ENCODE data around the gene TLCD1.

Gene TLCD1

DNA sequence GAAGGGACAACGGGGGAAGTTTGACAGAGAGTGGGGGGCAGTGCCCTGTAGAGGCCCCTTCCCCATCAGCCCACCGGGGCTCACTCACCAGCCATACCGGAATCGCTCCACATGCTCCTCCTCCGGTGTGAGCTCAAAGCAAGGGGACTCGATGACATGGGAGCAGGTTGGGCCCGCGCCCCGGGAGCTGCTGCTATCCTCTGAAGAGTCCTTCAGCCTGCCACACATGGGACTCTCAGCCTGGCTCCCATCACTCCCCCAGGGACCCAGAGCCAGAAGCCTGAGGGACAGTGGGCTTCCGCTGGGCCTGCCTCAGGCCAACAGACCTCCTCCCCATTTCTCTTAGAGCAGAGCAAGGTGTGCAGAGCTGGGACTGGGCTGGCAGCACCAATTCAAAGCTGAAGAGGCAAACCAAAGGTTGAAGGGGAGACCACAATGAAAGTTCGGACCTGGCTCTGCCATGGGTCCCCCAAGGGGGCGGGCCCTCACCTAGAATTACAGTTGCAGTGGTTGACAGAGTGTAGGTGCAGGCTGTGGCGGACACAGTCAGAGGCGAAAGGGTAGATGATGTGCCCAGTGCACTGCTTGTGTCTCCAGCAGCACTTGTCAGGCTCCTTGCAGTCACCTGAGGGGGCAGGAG is 21.7 kb downstream of the TLCD1 start:
- Histone ChIP-seq H3K27me3 (replicated peaks; ENCODE audit: control insufficient read depth, insufficient read depth, low read length) (no peaks in the 10 kb centered on the region), H3K4me1 (ENCODE audit: control insufficient read depth, insufficient read depth, low read length) (peaks cover 11% of the 10 kb centered on the region), H3K36me3 (ENCODE audit: control insufficient read depth, insufficient read depth, low read length, severe bottlenecking) (peaks cover 56% of the 10 kb centered on the region), H3K4me3 (ENCODE audit: low read length) (no peak overlapping the region), H3K9ac (ENCODE audit: low read length) (no peak overlapping the region), H3K9me3 (ENCODE audit: control insufficient read depth, low read length) (no peaks in the 10 kb centered on the region)
- DNase-seq (ENCODE audit: low read depth): no peak

GRCh38 chr17:28703552-28704218 is 22.3 kb downstream of the TLCD1 start:
- no peak for DNase-seq (ENCODE audit: low read depth)
- Histone ChIP-seq H3K4me3 (ENCODE audit: low read length) (no peak overlapping the region), H3K4me1 (ENCODE audit: control insufficient read depth, insufficient read depth, low read length) (peaks cover 11% of the 10 kb centered on the region), H3K9ac (ENCODE audit: low read length) (no peak overlapping the region), H3K9me3 (ENCODE audit: control insufficient read depth, low read length) (no peaks in the 10 kb centered on the region), H3K27me3 (replicated peaks; ENCODE audit: control insufficient read depth, insufficient read depth, low read length) (no peaks in the 10 kb centered on the region), H3K36me3 (ENCODE audit: control insufficient read depth, insufficient read depth, low read length, severe bottlenecking) (peaks cover 62% of the 10 kb centered on the region)

DNA sequence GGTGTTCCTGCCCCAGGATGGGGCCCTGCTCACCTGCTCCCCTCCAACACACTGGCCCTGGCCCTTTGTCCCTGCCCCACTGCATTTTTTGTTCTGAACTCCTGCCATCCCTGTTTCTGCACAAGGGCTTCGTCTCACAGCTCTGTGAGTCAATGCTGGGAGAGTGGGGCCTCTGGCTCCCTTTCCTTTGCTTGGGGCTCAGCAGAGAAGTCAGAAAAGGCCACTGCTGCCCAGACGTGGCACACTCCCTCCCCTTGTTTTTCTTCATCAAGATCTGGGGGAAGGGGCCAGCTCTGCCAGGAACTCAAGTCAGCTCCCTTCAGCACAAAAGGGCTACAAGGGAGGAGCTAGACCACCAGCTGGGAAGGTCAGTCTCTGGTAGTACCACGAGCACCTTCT is 23.3 kb downstream of the TLCD1 start:
- H3K4me3 ChIP-seq (ENCODE audit: low read length): no peak overlapping the region
- DNase-seq (ENCODE audit: low read depth): no peak
- H3K36me3 ChIP-seq (ENCODE audit: control insufficient read depth, insufficient read depth, low read length, severe bottlenecking): peaks cover 72% of the 10 kb centered on the region
- H3K9ac ChIP-seq (ENCODE audit: low read length): no peak overlapping the region
- no peaks in the 10 kb centered on the region for H3K27me3 ChIP-seq (replicated peaks; ENCODE audit: control insufficient read depth, insufficient read depth, low read length)
- H3K9me3 ChIP-seq (ENCODE audit: control insufficient read depth, low read length): no peaks in the 10 kb centered on the region
- H3K4me1 ChIP-seq (ENCODE audit: control insufficient read depth, insufficient read depth, low read length): peaks cover 11% of the 10 kb centered on the region

GRCh38 chr17:28702026-28702751 is 23.8 kb downstream of the TLCD1 start:
- Histone ChIP-seq H3K9ac (ENCODE audit: low read length) (no peak overlapping the region), H3K27me3 (replicated peaks; ENCODE audit: control insufficient read depth, insufficient read depth, low read length) (no peaks in the 10 kb centered on the region), H3K9me3 (ENCODE audit: control insufficient read depth, low read length) (no peaks in the 10 kb centered on the region), H3K36me3 (ENCODE audit: control insufficient read depth, insufficient read depth, low read length, severe bottlenecking) (peaks cover 77% of the 10 kb centered on the region), H3K4me1 (ENCODE audit: control insufficient read depth, insufficient read depth, low read length) (peaks cover 11% of the 10 kb centered on the region), H3K4me3 (ENCODE audit: low read length) (no peak overlapping the region)
- no peak for DNase-seq (ENCODE audit: low read depth)

- DNase-seq (ENCODE audit: low read depth): no peak
- H3K4me3 ChIP-seq (ENCODE audit: low read length): no peak overlapping the region
- peaks cover 8% of the 10 kb centered on the region for H3K4me1 ChIP-seq (ENCODE audit: control insufficient read depth, insufficient read depth, low read length)
- H3K27me3 ChIP-seq (replicated peaks; ENCODE audit: control insufficient read depth, insufficient read depth, low read length): no peaks in the 10 kb centered on the region
- H3K36me3 ChIP-seq (ENCODE audit: control insufficient read depth, insufficient read depth, low read length, severe bottlenecking): peaks cover 90% of the 10 kb centered on the region
- H3K9ac ChIP-seq (ENCODE audit: low read length): no peak overlapping the region
- H3K9me3 ChIP-seq (ENCODE audit: control insufficient read depth, low read length): no peaks in the 10 kb centered on the region
Measured at GRCh38 chr17:28700830-28701492, 25.1 kb downstream of the TLCD1 start.

GRCh38 chr17:28700278-28700677 is 25.8 kb downstream of the TLCD1 start:
- no peaks in the 10 kb centered on the region for H3K27me3 ChIP-seq (replicated peaks; ENCODE audit: control insufficient read depth, insufficient read depth, low read length)
- no peak for DNase-seq (ENCODE audit: low read depth)
- H3K9ac ChIP-seq (ENCODE audit: low read length): no peak overlapping the region
- H3K4me1 ChIP-seq (ENCODE audit: control insufficient read depth, insufficient read depth, low read length): peaks cover 4% of the 10 kb centered on the region
- no peaks in the 10 kb centered on the region for H3K9me3 ChIP-seq (ENCODE audit: control insufficient read depth, low read length)
- peaks cover 96% of the 10 kb centered on the region for H3K36me3 ChIP-seq (ENCODE audit: control insufficient read depth, insufficient read depth, low read length, severe bottlenecking)
- no peak overlapping the region for H3K4me3 ChIP-seq (ENCODE audit: low read length)

- Histone ChIP-seq H3K4me1 (ENCODE audit: control insufficient read depth, insufficient read depth, low read length) (peaks cover 11% of the 10 kb centered on the region), H3K4me3 (ENCODE audit: low read length) (no peak overlapping the region), H3K36me3 (ENCODE audit: control insufficient read depth, insufficient read depth, low read length, severe bottlenecking) (peaks cover 99% of the 10 kb centered on the region), H3K9ac (ENCODE audit: low read length) (no peak overlapping the region), H3K9me3 (ENCODE audit: control insufficient read depth, low read length) (no peaks in the 10 kb centered on the region), H3K27me3 (replicated peaks; ENCODE audit: control insufficient read depth, insufficient read depth, low read length) (no peaks in the 10 kb centered on the region)
- no peak for DNase-seq (ENCODE audit: low read depth)
Measured at GRCh38 chr17:28698253-28698941, 27.6 kb downstream of the TLCD1 start.

GRCh38 chr17:28693869-28694268 is 32.2 kb downstream of the TLCD1 start:
- Histone ChIP-seq H3K9me3 (ENCODE audit: control insufficient read depth, low read length) (no peaks in the 10 kb centered on the region), H3K4me3 (ENCODE audit: low read length) (no peak overlapping the region), H3K9ac (ENCODE audit: low read length) (no peak overlapping the region), H3K4me1 (ENCODE audit: control insufficient read depth, insufficient read depth, low read length) (peaks cover 8% of the 10 kb centered on the region), H3K27me3 (replicated peaks; ENCODE audit: control insufficient read depth, insufficient read depth, low read length) (no peaks in the 10 kb centered on the region), H3K36me3 (ENCODE audit: control insufficient read depth, insufficient read depth, low read length, severe bottlenecking) (peaks cover 93% of the 10 kb centered on the region)
- DNase-seq (ENCODE audit: low read depth): no peak

GRCh38 chr17:28689011-28689410 is 37.0 kb downstream of the TLCD1 start:
- H3K36me3 ChIP-seq (ENCODE audit: control insufficient read depth, insufficient read depth, low read length, severe bottlenecking): peaks cover 92% of the 10 kb centered on the region
- no peaks in the 10 kb centered on the region for H3K27me3 ChIP-seq (replicated peaks; ENCODE audit: control insufficient read depth, insufficient read depth, low read length)
- H3K9me3 ChIP-seq (ENCODE audit: control insufficient read depth, low read length): no peaks in the 10 kb centered on the region
- no peak overlapping the region for H3K9ac ChIP-seq (ENCODE audit: low read length)
- H3K4me1 ChIP-seq (ENCODE audit: control insufficient read depth, insufficient read depth, low read length): peaks cover 19% of the 10 kb centered on the region
- H3K4me3 ChIP-seq (ENCODE audit: low read length): no peak overlapping the region
- DNase-seq (ENCODE audit: low read depth): no peak

GRCh38 chr17:28688481-28688880 is 37.6 kb downstream of the TLCD1 start:
- no peaks in the 10 kb centered on the region for H3K9me3 ChIP-seq (ENCODE audit: control insufficient read depth, low read length)
- no peaks in the 10 kb centered on the region for H3K27me3 ChIP-seq (replicated peaks; ENCODE audit: control insufficient read depth, insufficient read depth, low read length)
- no peak for DNase-seq (ENCODE audit: low read depth)
- H3K4me3 ChIP-seq (ENCODE audit: low read length): no peak overlapping the region
- peaks cover 90% of the 10 kb centered on the region for H3K36me3 ChIP-seq (ENCODE audit: control insufficient read depth, insufficient read depth, low read length, severe bottlenecking)
- H3K4me1 ChIP-seq (ENCODE audit: control insufficient read depth, insufficient read depth, low read length): peaks cover 15% of the 10 kb centered on the region
- H3K9ac ChIP-seq (ENCODE audit: low read length): no peak overlapping the region

GRCh38 chr17:28686296-28686695 is 39.7 kb downstream of the TLCD1 start:
- Histone ChIP-seq H3K36me3 (ENCODE audit: control insufficient read depth, insufficient read depth, low read length, severe bottlenecking) (peaks cover 98% of the 10 kb centered on the region), H3K4me3 (ENCODE audit: low read length) (no peak overlapping the region), H3K4me1 (ENCODE audit: control insufficient read depth, insufficient read depth, low read length) (peaks cover 13% of the 10 kb centered on the region), H3K27me3 (replicated peaks; ENCODE audit: control insufficient read depth, insufficient read depth, low read length) (no peaks in the 10 kb centered on the region), H3K9ac (ENCODE audit: low read length) (no peak overlapping the region), H3K9me3 (ENCODE audit: control insufficient read depth, low read length) (no peaks in the 10 kb centered on the region)
- no peak for DNase-seq (ENCODE audit: low read depth)

Measured in adipocyte (in vitro differentiated cells).